Adrenal gland (tissue), 5 donors: ENCODE results near the gene AHCYL1.

Experiments
- CTCF ChIP-seq, 6 experiments: fragments of 450-650 bp in 4 of 6; fragments of 200-600 bp in 2 of 6; sonication (generic) in 1 of 6; IDR thresholded peaks; 1 replicate in 5 of 6; 2 replicates in 1 of 6; pipeline versions ENCODE4 v1.5.1 to v1.8.0; 2016 to 2021; ENCODE audit warnings: antibody characterized with exemption in 6 of 6, mild to moderate bottlenecking in 2 of 6, moderate library complexity in 1 of 6
- POLR2A ChIP-seq, 2 donors: fragments of 450-650 bp; IDR thresholded peaks; one replicate each; pipeline ENCODE4 v1.6.1; 2017; ENCODE audit warnings: antibody characterized with exemption in 2 of 2, mild to moderate bottlenecking in 2 of 2, moderate library complexity in 1 of 2
- donor health status: DM: no; HTN: no; CAD: no.

DNA sequence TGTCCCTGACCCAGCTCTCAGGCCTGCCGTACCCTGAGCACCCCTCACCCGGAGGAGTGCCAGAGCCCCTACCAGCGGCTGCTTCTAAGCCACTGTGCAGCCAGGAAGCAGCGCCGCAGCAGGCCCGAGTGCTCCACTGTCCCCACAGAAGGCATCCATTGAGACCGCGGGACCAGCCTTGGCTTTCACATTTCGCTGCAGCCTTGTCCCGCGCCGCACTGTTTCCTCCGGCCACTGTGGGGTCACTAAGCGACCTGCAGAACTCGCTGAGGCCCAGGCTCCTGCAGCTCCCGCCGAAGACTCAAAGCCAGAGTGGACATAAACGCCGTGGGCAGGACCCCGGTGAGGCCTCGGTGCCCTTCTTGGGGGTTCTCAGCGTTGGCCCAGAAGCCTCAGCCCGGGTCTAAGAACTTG lies 82.9 kb downstream of the AHCYL1 start:
- no peak for TF ChIP-seq CTCF (IDR thresholded peaks at IDR 0.05)
- TF ChIP-seq POLR2A (IDR thresholded peaks at IDR 0.05) = no peak
